Measurements from ENCODE around the gene LRRC27. TPM values are rescaled to one million over a fixed set of nuclear protein-coding genes. Genes with fewer than 3 reads are reported as not detected.

LRRC27 gene
- total RNA-seq, 4 donors from 2014 or later: 1.5 to 5.3 (median 2.4) TPM

- Histone ChIP-seq H3K4me1 (no peaks in the 10 kb centered on the region), H3K27me3 (no peaks in the 10 kb centered on the region), H3K36me3 (peaks cover 0 to 67% (median 0%) of the 10 kb centered on the region in 3 donors), H3K4me3 (no peak overlapping the region), H3K9me3 (no peaks in the 10 kb centered on the region), H3K27ac (no peak overlapping the region)
- WGBS, 2 donors: 87 to 91% methylated on average over 6 of the region's 6 CpGs
- TF ChIP-seq CTCF (IDR thresholded peaks at IDR 0.05) (no peak), POLR2A (IDR thresholded peaks at IDR 0.05) (no peak)
- intact Hi-C loops (cut with DNase I): no loop called here
- no peak for DNase-seq
Measured at GRCh38 chr10:132344386-132344785, 12.4 kb downstream of the LRRC27 start.

GRCh38 chr10:132345345-132345744 lies 13.4 kb downstream of the LRRC27 start:
- DNase-seq: no peak

GRCh38 chr10:132346806-132347205 lies 14.8 kb downstream of the LRRC27 start:
- WGBS, 2 donors: 86 to 92% methylated on average over 9 of the region's 9 CpGs
- no peaks in the 10 kb centered on the region for H3K9me3 ChIP-seq

More at GRCh38 chr10:132345345-132345744, 13.4 kb downstream of the LRRC27 start:
- Histone ChIP-seq H3K27ac (no peak overlapping the region), H3K27me3 (no peaks in the 10 kb centered on the region), H3K4me1 (no peaks in the 10 kb centered on the region), H3K36me3 (peaks cover 0 to 58% (median 0%) of the 10 kb centered on the region in 3 donors), H3K9me3 (no peaks in the 10 kb centered on the region), H3K4me3 (no peak overlapping the region)
- intact Hi-C loops (cut with DNase I): loop anchor here (5.0 kb wide), 1 partner anchor 123 kb away; no protein-coding TSS in a partner anchor
- WGBS, 2 donors: 88 to 94% methylated on average over 7 of the region's 7 CpGs
- TF ChIP-seq CTCF (IDR thresholded peaks at IDR 0.05): no peak
- TF ChIP-seq POLR2A (IDR thresholded peaks at IDR 0.05): no peak

GRCh38 chr10:132347211-132347930 lies 15.4 kb downstream of the LRRC27 start:
- 92 to 93% methylated on average over 14 to 23 of the region's 23 CpGs for WGBS, 2 donors
- H3K36me3 ChIP-seq: peaks cover 0 to 54% (median 0%) of the 10 kb centered on the region in 3 donors
- H3K27ac ChIP-seq: no peak overlapping the region
- intact Hi-C loops (cut with DNase I): loop anchor here (5.0 kb wide), 1 partner anchor 125 kb away; no protein-coding TSS in a partner anchor
- TF ChIP-seq POLR2A (IDR thresholded peaks at IDR 0.05): no peak
- TF ChIP-seq CTCF (IDR thresholded peaks at IDR 0.05): no peak
- no peaks in the 10 kb centered on the region for H3K27me3 ChIP-seq
- no peaks in the 10 kb centered on the region for H3K9me3 ChIP-seq
- no peak for DNase-seq
- H3K4me3 ChIP-seq: no peak overlapping the region
- H3K4me1 ChIP-seq: no peaks in the 10 kb centered on the region

More at GRCh38 chr10:132346806-132347205, 14.8 kb downstream of the LRRC27 start:
- H3K27ac ChIP-seq: no peak overlapping the region
- H3K27me3 ChIP-seq: no peaks in the 10 kb centered on the region
- no peaks in the 10 kb centered on the region for H3K4me1 ChIP-seq
- H3K36me3 ChIP-seq: peaks cover 0 to 56% (median 0%) of the 10 kb centered on the region in 3 donors
- intact Hi-C loops (cut with DNase I): loop anchor here (5.0 kb wide), 1 partner anchor 125 kb away; no protein-coding TSS in a partner anchor
- DNase-seq: no peak
- H3K4me3 ChIP-seq: no peak overlapping the region
- TF ChIP-seq POLR2A (IDR thresholded peaks at IDR 0.05) (no peak), CTCF (IDR thresholded peaks at IDR 0.05) (no peak)

- no peaks in the 10 kb centered on the region for H3K9me3 ChIP-seq
- intact Hi-C loops (cut with DNase I): loop anchor here (5.0 kb wide), 1 partner anchor 126 kb away; no protein-coding TSS in a partner anchor
- no peaks in the 10 kb centered on the region for H3K4me1 ChIP-seq
- H3K4me3 ChIP-seq: no peak overlapping the region
- WGBS, 2 donors: 84 to 91% methylated on average over 6 to 9 of the region's 13 CpGs
- DNase-seq: no peak
- H3K27ac ChIP-seq: no peak overlapping the region
- TF ChIP-seq POLR2A (IDR thresholded peaks at IDR 0.05) (no peak), CTCF (IDR thresholded peaks at IDR 0.05) (no peak)
- H3K27me3 ChIP-seq: no peaks in the 10 kb centered on the region
- peaks cover 0 to 49% (median 0%) of the 10 kb centered on the region in 3 donors for H3K36me3 ChIP-seq
Measured at GRCh38 chr10:132347931-132348267, 15.9 kb downstream of the LRRC27 start.

Data from esophagus squamous epithelium (tissue), 5 donors.